Thoracic aorta (tissue), 2 donors: ENCODE results near the gene SUGP1. TPM values are rescaled to one million over a fixed set of nuclear protein-coding genes. Genes with fewer than 3 reads are reported as not detected.

Source experiments
- ATAC-seq: fragments of 150-250 bp; one replicate; pipeline ENCODE4 v1.8.0; 2017; ENCODE audit warnings: low read depth; ENCODE audit not compliant: insufficient number of reproducible peaks, low FRiP score
- DNase-seq: peaks from one replicate; pipeline ENCODE4 v3.0.0-alpha.2; 2020; ENCODE audit warnings: low spot score
- H3K27ac ChIP-seq, 2 donors: fragments of 200-600 bp; sonication (generic); 1 replicate in 1 of 2; 2 replicates in 1 of 2; pipeline ENCODE4 v1.5.1; 2016; ENCODE audit warnings: mild to moderate bottlenecking in 2 of 2, moderate library complexity in 2 of 2
- H3K27me3 ChIP-seq: fragments of 200-600 bp; sonication (generic); replicated peaks from 2 replicates; pipeline ENCODE4 v1.6.0; 2016; ENCODE audit warnings: mild to moderate bottlenecking; ENCODE audit not compliant: insufficient read depth
- H3K36me3 ChIP-seq: fragments of 200-600 bp; sonication (generic); one replicate; pipeline ENCODE4 v1.5.1; 2016
- H3K4me1 ChIP-seq, 2 donors: fragments of 200-600 bp; sonication (generic); 1 replicate in 1 of 2; 2 replicates in 1 of 2; pipeline versions ENCODE4 v1.5.1 to v1.6.0; 2016; ENCODE audit warnings: low read depth in 2 of 2, mild to moderate bottlenecking in 1 of 2; ENCODE audit not compliant: control insufficient read depth in 1 of 2
- H3K4me3 ChIP-seq: fragments of 200-600 bp; sonication (generic); 2 replicates; pipeline ENCODE4 v1.5.1; 2016; ENCODE audit warnings: mild to moderate bottlenecking
- H3K9me3 ChIP-seq: fragments of 200-600 bp; sonication (generic); 2 replicates; pipeline ENCODE4 v1.5.1; 2016
- total RNA-seq, 2 donors: library from RNA; depleted of rRNA; stranded (reverse); fragments of >200 nt; gene quantifications; one replicate each; pipeline versions ENCODE4 v1.1.0 to v1.2.3, GENCODE V29; 2016
- TF ChIP-seq, protein P1 (sequence below): fragments of 200-600 bp; sonication (generic); IDR thresholded peaks from one replicate; pipeline ENCODE4 v1.5.1; 2019; ENCODE audit warnings: antibody characterized with exemption

Gene SUGP1
- total RNA-seq, 2 donors from 2014 or later, result 25.0 to 43.0 TPM

GRCh38 chr19:19276851-19277250, 43.5 kb downstream of the SUGP1 start:
- H3K36me3 ChIP-seq, result peaks cover 54% of the 10 kb centered on the region
- H3K4me1 ChIP-seq, result peaks cover 4 to 5% of the 10 kb centered on the region in 2 donors
- no peak for ATAC-seq
- no peaks in the 10 kb centered on the region for H3K9me3 ChIP-seq
- no peak overlapping the region for H3K4me3 ChIP-seq
- H3K27ac ChIP-seq, result peak overlapping the region in 1 of 2 donors; percentile 64
- TF ChIP-seq, protein P1, sequence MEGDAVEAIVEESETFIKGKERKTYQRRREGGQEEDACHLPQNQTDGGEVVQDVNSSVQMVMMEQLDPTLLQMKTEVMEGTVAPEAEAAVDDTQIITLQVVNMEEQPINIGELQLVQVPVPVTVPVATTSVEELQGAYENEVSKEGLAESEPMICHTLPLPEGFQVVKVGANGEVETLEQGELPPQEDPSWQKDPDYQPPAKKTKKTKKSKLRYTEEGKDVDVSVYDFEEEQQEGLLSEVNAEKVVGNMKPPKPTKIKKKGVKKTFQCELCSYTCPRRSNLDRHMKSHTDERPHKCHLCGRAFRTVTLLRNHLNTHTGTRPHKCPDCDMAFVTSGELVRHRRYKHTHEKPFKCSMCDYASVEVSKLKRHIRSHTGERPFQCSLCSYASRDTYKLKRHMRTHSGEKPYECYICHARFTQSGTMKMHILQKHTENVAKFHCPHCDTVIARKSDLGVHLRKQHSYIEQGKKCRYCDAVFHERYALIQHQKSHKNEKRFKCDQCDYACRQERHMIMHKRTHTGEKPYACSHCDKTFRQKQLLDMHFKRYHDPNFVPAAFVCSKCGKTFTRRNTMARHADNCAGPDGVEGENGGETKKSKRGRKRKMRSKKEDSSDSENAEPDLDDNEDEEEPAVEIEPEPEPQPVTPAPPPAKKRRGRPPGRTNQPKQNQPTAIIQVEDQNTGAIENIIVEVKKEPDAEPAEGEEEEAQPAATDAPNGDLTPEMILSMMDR, result no peak
- no peak for DNase-seq
- H3K27me3 ChIP-seq, result no peaks in the 10 kb centered on the region

DNA sequence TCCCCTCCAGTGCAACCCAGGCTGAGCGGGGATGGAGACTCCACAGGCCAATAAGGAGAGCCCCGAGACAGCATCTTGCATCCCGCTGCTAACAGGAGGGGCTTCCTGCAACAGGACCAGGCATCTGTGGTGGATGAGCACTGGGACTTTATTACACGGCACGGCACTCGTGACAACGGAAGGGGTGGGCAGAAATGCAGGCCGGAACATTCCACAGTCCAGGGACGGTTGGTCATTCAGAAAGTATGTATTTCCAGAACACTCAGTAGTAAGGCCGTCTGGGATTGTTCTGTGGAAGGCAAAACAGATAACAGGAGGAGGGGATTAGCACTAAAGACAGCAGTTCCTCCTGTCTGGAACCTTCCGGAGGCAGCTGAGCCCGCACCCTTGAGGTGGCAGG, 43.9 kb downstream of the SUGP1 start:
- Histone ChIP-seq H3K36me3 (peaks cover 50% of the 10 kb centered on the region), H3K9me3 (no peaks in the 10 kb centered on the region), H3K27ac (peak overlapping the region in 1 of 2 donors; percentile 64), H3K27me3 (no peaks in the 10 kb centered on the region), H3K4me3 (no peak overlapping the region), H3K4me1 (peaks cover 4 to 5% of the 10 kb centered on the region in 2 donors)
- TF ChIP-seq, protein P1, result no peak
- ATAC-seq (peak; percentile 40), DNase-seq (no peak)

DNA sequence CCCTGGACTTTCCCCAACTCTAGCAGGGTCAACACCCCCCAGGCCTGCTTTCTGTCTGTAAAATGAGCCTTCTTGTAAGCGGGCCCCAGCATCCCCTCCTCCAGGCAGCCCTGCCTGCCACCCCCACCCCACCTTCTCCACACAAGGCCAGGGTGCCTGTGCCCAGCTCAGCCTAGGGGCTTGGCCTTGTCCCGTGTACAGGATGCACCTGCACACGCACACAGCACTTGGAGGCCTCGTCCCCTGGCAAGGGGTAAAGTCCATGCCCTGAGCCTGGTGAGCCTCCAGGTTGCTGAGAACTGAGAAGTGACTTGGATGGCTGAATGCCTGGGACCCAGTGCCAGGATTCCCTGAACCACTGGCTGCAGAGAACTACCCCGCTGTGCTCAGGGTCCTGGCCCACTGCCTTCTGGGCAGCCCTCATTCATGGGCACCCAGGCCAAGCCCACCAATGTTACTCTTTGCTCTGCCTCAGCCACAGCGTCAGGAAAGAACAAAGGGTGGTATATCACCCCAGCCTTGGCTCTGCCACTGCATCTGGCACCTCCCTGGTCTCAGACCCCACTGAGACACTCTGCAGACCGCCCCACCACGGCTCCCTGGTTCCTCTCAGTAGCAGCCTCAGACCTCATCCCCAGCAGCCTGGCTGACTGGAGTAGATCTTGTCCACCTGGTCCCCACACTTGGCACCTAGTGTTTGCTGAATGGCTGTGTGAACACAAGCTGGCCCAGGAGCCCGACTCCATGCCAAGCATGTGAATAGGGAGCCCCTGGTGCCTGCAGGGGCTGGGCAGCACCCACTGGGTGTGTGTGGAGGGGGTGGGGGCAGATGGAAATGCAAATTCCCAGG, 45.4 kb downstream of the SUGP1 start:
- no peak for ATAC-seq
- H3K36me3 ChIP-seq, result peaks cover 38% of the 10 kb centered on the region
- TF ChIP-seq, protein P1, result no peak

DNA sequence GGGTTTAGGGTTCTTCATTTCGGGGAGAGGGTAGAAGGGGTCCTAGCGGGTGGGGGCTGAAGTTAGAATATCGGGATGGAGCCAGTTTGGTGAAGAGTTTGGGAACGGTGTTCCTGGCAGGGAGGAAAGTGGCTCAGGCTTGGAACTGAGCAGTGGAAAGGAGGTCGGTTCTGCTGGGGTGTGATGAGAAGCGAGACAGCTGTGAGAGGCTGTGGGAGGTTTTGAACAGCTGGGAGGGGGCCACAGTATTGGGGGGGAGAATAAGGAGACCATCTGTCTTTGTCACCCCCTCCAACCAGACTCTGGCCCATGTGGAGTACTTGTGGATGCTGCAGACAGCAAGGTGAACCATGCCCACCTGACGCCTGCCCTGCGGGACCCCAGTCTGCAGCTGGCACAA, 46.2 kb downstream of the SUGP1 start:
- Histone ChIP-seq H3K4me3 (no peak overlapping the region), H3K36me3 (peaks cover 30% of the 10 kb centered on the region), H3K9me3 (no peaks in the 10 kb centered on the region), H3K4me1 (peaks cover 4 to 5% of the 10 kb centered on the region in 2 donors), H3K27me3 (no peaks in the 10 kb centered on the region), H3K27ac (no peak overlapping the region)
- no peak for DNase-seq
- TF ChIP-seq, protein P1, result no peak
- ATAC-seq, result no peak

More for the DNA sequence above, 45.4 kb downstream of the SUGP1 start:
- no peaks in the 10 kb centered on the region for H3K27me3 ChIP-seq
- DNase-seq, result no peak
- H3K9me3 ChIP-seq, result no peaks in the 10 kb centered on the region
- H3K4me1 ChIP-seq, result peaks cover 4 to 5% of the 10 kb centered on the region in 2 donors
- no peak overlapping the region for H3K27ac ChIP-seq
- H3K4me3 ChIP-seq, result no peak overlapping the region

DNA sequence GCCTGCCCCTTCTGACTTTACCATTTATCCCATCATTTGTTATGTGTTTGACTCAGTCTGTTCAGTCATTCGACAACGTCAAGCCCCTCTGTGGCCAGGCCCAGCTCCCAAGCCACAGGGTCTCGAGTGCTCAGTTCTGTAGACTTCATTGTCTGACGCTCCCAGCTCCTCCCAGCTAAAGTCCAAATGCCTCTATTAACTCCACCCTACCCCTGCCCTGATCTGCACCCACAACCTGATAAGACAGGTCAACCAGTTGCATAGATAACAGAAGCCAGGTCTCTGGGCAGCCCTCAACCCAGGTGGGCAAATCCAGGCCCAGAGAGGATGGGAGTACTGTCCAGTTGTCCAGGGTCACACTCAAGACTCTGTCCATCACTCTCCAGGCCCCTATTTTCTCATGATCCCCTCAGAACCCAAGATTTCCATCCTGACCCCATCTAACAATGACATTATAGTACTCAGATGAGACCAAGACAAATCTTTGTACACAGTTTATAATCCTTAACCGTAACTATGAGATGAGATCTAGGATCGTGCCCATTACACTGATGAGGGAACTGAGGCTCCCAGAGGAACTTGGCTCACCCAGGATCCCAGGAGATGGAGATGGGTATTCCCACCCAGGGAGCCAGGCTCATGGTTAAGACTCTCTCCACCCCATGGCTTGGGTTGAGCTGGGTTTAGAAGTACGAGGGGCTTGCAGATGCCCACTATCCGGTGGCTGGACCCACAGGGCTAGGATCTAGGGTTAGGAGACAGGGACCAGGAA, 48.3 kb downstream of the SUGP1 start:
- H3K27ac ChIP-seq, result no peak overlapping the region
- no peak for ATAC-seq

More for the DNA sequence above, 48.3 kb downstream of the SUGP1 start:
- Histone ChIP-seq H3K4me1 (peaks cover 4 to 5% of the 10 kb centered on the region in 2 donors), H3K4me3 (no peak overlapping the region), H3K36me3 (peaks cover 13% of the 10 kb centered on the region), H3K27me3 (no peaks in the 10 kb centered on the region), H3K9me3 (no peaks in the 10 kb centered on the region)
- DNase-seq, result no peak
- TF ChIP-seq, protein P1, result no peak
